Measurements from ENCODE around the gene ART5.

- no peak for TF ChIP-seq CTCF (IDR thresholded peaks at IDR 0.05)
- no peak for TF ChIP-seq ATF3 (CRISPR knock-in tag; conservative IDR thresholded peaks at IDR 0.05)
- no peak for TF ChIP-seq USF2 (CRISPR knock-in tag; IDR thresholded peaks at IDR 0.05)
- TF ChIP-seq ZNF671 (CRISPR knock-in tag; IDR thresholded peaks at IDR 0.05) = no peak
- TF ChIP-seq NR3C1 (CRISPR knock-in tag; conservative IDR thresholded peaks at IDR 0.05; ENCODE audit: low read depth) = no peak
- no peak for TF ChIP-seq MXD4 (CRISPR knock-in tag; IDR thresholded peaks at IDR 0.05; ENCODE audit: borderline replicate concordance)
- no peak for TF ChIP-seq IRF1 (CRISPR knock-in tag; IDR thresholded peaks at IDR 0.05)
- no peak for TF ChIP-seq ATF1 (CRISPR knock-in tag; IDR thresholded peaks at IDR 0.05)
- no peak for TF ChIP-seq CBFB (CRISPR knock-in tag; IDR thresholded peaks at IDR 0.05; ENCODE audit: low read depth)
- no peak for TF ChIP-seq TCF7 (CRISPR knock-in tag; IDR thresholded peaks at IDR 0.05; ENCODE audit: low read depth)
- no peak for TF ChIP-seq ETV6 (CRISPR knock-in tag; IDR thresholded peaks at IDR 0.05)
- TF ChIP-seq JUN (CRISPR knock-in tag; IDR thresholded peaks at IDR 0.05) = no peak
- TF ChIP-seq EMX1 (CRISPR knock-in tag; IDR thresholded peaks at IDR 0.05) = no peak
- no peak for TF ChIP-seq CREB1 (CRISPR knock-in tag; IDR thresholded peaks at IDR 0.05)
Observed at GRCh38 chr11:3638513-3638912, 3.3 kb downstream of the ART5 start.
